Sigmoid colon (tissue), 7 donors: Measurements from ENCODE around the gene SPTA1. TPM values are rescaled to one million over a fixed set of nuclear protein-coding genes. Genes with fewer than 3 reads are reported as not detected.

Experiments
- DNase-seq: peaks from one replicate; pipeline ENCODE4 v3.0.0-alpha.2; 2019
- H3K27ac ChIP-seq, 4 donors: fragments of 200-600 bp; sonication (generic); one replicate each; pipeline ENCODE4 v1.5.1; 2016 to 2019; ENCODE audit warnings: mild to moderate bottlenecking in 1 of 4
- H3K27me3 ChIP-seq, 3 donors: fragments of 200-600 bp; sonication (generic); one replicate each; pipeline ENCODE4 v1.5.1; 2019; ENCODE audit warnings: mild to moderate bottlenecking in 1 of 3
- H3K36me3 ChIP-seq, 4 donors: fragments of 200-600 bp; sonication (generic); one replicate each; pipeline ENCODE4 v1.5.1; 2016 to 2019
- H3K4me1 ChIP-seq, 4 donors: fragments of 200-600 bp; sonication (generic); one replicate each; pipeline ENCODE4 v1.5.1; 2017 to 2019
- H3K4me3 ChIP-seq, 4 donors: fragments of 200-600 bp; sonication (generic); one replicate each; pipeline ENCODE4 v1.5.1; 2017 to 2019; ENCODE audit warnings: mild to moderate bottlenecking in 2 of 4, moderate library complexity in 1 of 4
- H3K9me3 ChIP-seq, 4 donors: fragments of 200-600 bp in 3 of 4; sonication (generic) in 3 of 4; one replicate each; pipeline versions ENCODE4 v1.5.1 to v1.6.1; 2013 to 2019
- CTCF ChIP-seq, 4 experiments: fragments of 450-650 bp in 3 of 4; fragments of 200-600 bp in 1 of 4; IDR thresholded peaks; one replicate each; pipeline ENCODE4 v1.5.1; 2016 to 2019; ENCODE audit warnings: antibody characterized with exemption in 4 of 4, mild to moderate bottlenecking in 3 of 4, moderate library complexity in 2 of 4
- EP300 ChIP-seq, 4 donors: sonication (generic); formaldehyde crosslinking; IDR thresholded peaks; one replicate each; pipeline ENCODE4 v1.6.1; 2017; ENCODE audit warnings: antibody characterized with exemption in 4 of 4
- POLR2A ChIP-seq, 2 donors: fragments of 450-650 bp; IDR thresholded peaks; one replicate each; pipeline ENCODE4 v1.6.1; 2016; ENCODE audit warnings: antibody characterized with exemption in 2 of 2, mild to moderate bottlenecking in 2 of 2, moderate library complexity in 2 of 2
- POLR2AphosphoS5 ChIP-seq, 4 donors: sonication (generic); formaldehyde crosslinking; IDR thresholded peaks; one replicate each; pipeline ENCODE4 v1.6.1; 2017; ENCODE audit warnings: antibody characterized with exemption in 4 of 4
- WGBS, 2 donors: extraction: QIAGEN DNeasy Blood & Tissue Kit; methylation state at CpG; one replicate each; pipeline ENCODE4 v1.1.7; 2013; 5-methylcytosine and 5-hydroxymethylcytosine counted together
- intact Hi-C: fragments of 100-400 bp; cut with DNase I; formaldehyde crosslinking; loops from one replicate; pipeline ENCODE4 v1.15.1; 2023
- polyA plus RNA-seq, 3 donors: library from polyadenylated mRNA; stranded (reverse); fragments of 200-250 nt; gene quantifications; one replicate each; pipeline ENCODE4 v1.2.3, GENCODE V29; 2013
- total RNA-seq, 4 donors: library from RNA; depleted of rRNA; stranded (reverse); fragments of >200 nt; gene quantifications; one replicate each; pipeline ENCODE4 v1.1.0, GENCODE V29; 2016
- donor health status: healthy with polysubstance abuse.
- donor health status: Bipolar disorder and iron deficiency.
- donor health status: healthy.

SPTA1 gene
- total and polyA plus RNA-seq, 7 donors, result 0.03 to 0.14 TPM; not detected in 5

DNA sequence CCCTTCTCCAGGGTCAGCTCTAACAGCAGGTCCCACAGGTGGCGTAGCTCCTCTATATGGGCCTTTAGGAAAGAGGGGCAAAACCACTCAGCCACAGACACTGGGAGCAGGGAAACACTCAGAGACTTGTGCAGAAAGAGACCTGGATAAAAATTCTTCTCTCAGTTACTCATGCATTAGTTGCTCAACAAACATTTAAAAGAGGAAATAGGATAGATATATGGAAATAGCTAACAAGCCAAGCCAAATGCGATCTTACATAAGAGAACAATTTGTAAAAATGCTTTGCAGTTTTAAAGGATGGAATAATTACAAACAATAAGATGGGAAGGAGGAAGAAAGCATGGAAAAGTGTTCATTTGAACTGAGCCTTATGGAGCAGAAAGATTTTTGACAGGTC lies 4.9 kb downstream of the SPTA1 start:
- Histone ChIP-seq H3K9me3 (no peaks in the 10 kb centered on the region), H3K4me1 (no peaks in the 10 kb centered on the region), H3K36me3 (no peaks in the 10 kb centered on the region), H3K27me3 (no peaks in the 10 kb centered on the region), H3K4me3 (no peak overlapping the region), H3K27ac (no peak overlapping the region)
- 93% methylated on average over 2 of the region's 2 CpGs for WGBS, 2 donors
- no peak for DNase-seq
- TF ChIP-seq POLR2AphosphoS5 (IDR thresholded peaks at IDR 0.05), result no peak
- TF ChIP-seq CTCF (IDR thresholded peaks at IDR 0.05), result no peak
- TF ChIP-seq EP300 (IDR thresholded peaks at IDR 0.05), result no peak
- intact Hi-C loops, result no loop called here

- Histone ChIP-seq H3K4me1 (no peaks in the 10 kb centered on the region), H3K27me3 (no peaks in the 10 kb centered on the region), H3K36me3 (no peaks in the 10 kb centered on the region), H3K27ac (no peak overlapping the region), H3K4me3 (no peak overlapping the region), H3K9me3 (no peaks in the 10 kb centered on the region)
- no peak for DNase-seq
- TF ChIP-seq CTCF (IDR thresholded peaks at IDR 0.05) (no peak), EP300 (IDR thresholded peaks at IDR 0.05) (no peak), POLR2A (IDR thresholded peaks at IDR 0.05) (no peak), POLR2AphosphoS5 (IDR thresholded peaks at IDR 0.05) (no peak)
- WGBS, 2 donors, result 91 to 92% methylated on average over 1 of the region's 1 CpG
- intact Hi-C loops, result no loop called here
These were observed 7.2 kb downstream of the SPTA1 start for GRCh38 chr1:158679289-158679688.

GRCh38 chr1:158675563-158676323 lies 10.8 kb downstream of the SPTA1 start:
- Histone ChIP-seq H3K4me3 (no peak overlapping the region), H3K36me3 (no peaks in the 10 kb centered on the region), H3K27me3 (no peaks in the 10 kb centered on the region), H3K9me3 (no peaks in the 10 kb centered on the region), H3K4me1 (no peaks in the 10 kb centered on the region), H3K27ac (no peak overlapping the region)
- WGBS, 2 donors, result 66% methylated on average over 4 of the region's 4 CpGs
- DNase-seq, result no peak
- TF ChIP-seq POLR2A (IDR thresholded peaks at IDR 0.05) (no peak), CTCF (IDR thresholded peaks at IDR 0.05) (no peak), EP300 (IDR thresholded peaks at IDR 0.05) (no peak)
- intact Hi-C loops, result no loop called here

- TF ChIP-seq POLR2A (IDR thresholded peaks at IDR 0.05) (no peak), EP300 (IDR thresholded peaks at IDR 0.05) (no peak), POLR2AphosphoS5 (IDR thresholded peaks at IDR 0.05) (no peak), CTCF (IDR thresholded peaks at IDR 0.05) (no peak)
- H3K27ac ChIP-seq, result no peak overlapping the region
- no peaks in the 10 kb centered on the region for H3K4me1 ChIP-seq
- no peak overlapping the region for H3K4me3 ChIP-seq
- H3K27me3 ChIP-seq, result no peaks in the 10 kb centered on the region
- DNase-seq, result no peak
- no peaks in the 10 kb centered on the region for H3K9me3 ChIP-seq
- intact Hi-C loops, result no loop called here
- 85 to 92% methylated on average over 7 of the region's 7 CpGs for WGBS, 2 donors
- H3K36me3 ChIP-seq, result no peaks in the 10 kb centered on the region
These were observed 12.2 kb downstream of the SPTA1 start for GRCh38 chr1:158674302-158674701.

DNA sequence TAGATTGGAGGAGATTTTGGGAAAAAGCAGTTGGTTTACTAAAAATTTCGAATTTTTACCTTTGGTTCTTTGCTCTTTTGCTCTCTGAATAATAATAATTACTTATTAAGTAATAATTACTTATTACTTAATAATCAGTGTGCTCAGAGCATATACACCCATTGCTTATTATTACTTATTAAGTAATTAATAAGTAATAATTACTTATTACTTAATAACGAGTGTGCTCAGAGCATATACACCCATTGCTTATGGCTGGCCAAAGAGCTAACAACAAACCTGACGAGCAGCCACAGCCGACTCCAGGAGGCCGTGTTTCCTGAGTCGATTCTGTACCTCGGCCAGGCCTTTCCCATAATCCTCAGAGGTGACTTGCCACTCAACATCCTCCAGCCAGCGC lies 20.5 kb downstream of the SPTA1 start:
- no peaks in the 10 kb centered on the region for H3K4me1 ChIP-seq
- 76 to 80% methylated on average over 8 of the region's 8 CpGs for WGBS, 2 donors
- no peak overlapping the region for H3K4me3 ChIP-seq
- no peak for DNase-seq
- no peaks in the 10 kb centered on the region for H3K9me3 ChIP-seq
- H3K27me3 ChIP-seq, result no peaks in the 10 kb centered on the region
- TF ChIP-seq POLR2A (IDR thresholded peaks at IDR 0.05), result no peak
- no peak for TF ChIP-seq EP300 (IDR thresholded peaks at IDR 0.05)
- no peak for TF ChIP-seq CTCF (IDR thresholded peaks at IDR 0.05)
- H3K36me3 ChIP-seq, result no peaks in the 10 kb centered on the region
- intact Hi-C loops, result no loop called here
- no peak overlapping the region for H3K27ac ChIP-seq
